Forelimb muscle (tissue), 1 donor: ENCODE data around the gene TGFBR2. TPM values are rescaled to one million over a fixed set of nuclear protein-coding genes. Genes with fewer than 3 reads are reported as not detected.

Source experiments
- DNase-seq: peaks from one replicate; pipeline ENCODE4 v3.0.0-alpha.2; 2013; ENCODE audit warnings: low read depth
- polyA plus RNA-seq: library from polyadenylated mRNA; unstranded; fragments of 120-200 nt; gene quantifications from one replicate; pipeline ENCODE4 v1.2.1, GENCODE V29; 2013; ENCODE audit not compliant: insufficient read length

The TGFBR2 gene
- polyA plus RNA-seq, 1 donor = 52.1 TPM

GRCh38 chr3:30673425-30674341 is 67.3 kb downstream of the TGFBR2 start:
- no peak for DNase-seq

DNA sequence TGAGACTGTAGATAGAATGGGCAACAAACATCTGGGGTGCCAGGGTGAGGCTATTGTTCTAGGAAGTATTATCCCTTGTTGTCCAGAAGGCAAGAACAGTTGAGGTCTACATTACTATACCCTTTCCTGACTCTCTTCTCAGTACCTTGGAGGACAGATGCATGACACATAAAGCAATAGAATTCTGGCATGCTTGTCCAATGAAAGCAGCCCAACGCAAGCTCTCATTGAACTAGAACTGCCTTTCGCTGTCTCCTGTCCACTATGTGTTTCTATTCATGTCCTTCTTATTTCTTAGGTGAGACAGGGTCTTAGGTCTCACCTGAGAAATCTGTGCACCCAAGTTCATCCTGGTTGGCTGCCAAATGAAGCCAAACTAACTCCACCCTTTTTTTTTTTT is 68.6 kb downstream of the TGFBR2 start:
- no peak for DNase-seq

GRCh38 chr3:30675774-30676173 is 69.4 kb downstream of the TGFBR2 start:
- DNase-seq = no peak

- DNase-seq = no peak
These were observed 70.3 kb downstream of the TGFBR2 start for GRCh38 chr3:30676424-30677346.

GRCh38 chr3:30677347-30677685 is 70.9 kb downstream of the TGFBR2 start:
- DNase-seq = no peak

- no peak for DNase-seq
These were observed 72.6 kb downstream of the TGFBR2 start for GRCh38 chr3:30679045-30679444.

GRCh38 chr3:30680789-30681648 is 74.6 kb downstream of the TGFBR2 start:
- peak; percentile 55 for DNase-seq

DNA sequence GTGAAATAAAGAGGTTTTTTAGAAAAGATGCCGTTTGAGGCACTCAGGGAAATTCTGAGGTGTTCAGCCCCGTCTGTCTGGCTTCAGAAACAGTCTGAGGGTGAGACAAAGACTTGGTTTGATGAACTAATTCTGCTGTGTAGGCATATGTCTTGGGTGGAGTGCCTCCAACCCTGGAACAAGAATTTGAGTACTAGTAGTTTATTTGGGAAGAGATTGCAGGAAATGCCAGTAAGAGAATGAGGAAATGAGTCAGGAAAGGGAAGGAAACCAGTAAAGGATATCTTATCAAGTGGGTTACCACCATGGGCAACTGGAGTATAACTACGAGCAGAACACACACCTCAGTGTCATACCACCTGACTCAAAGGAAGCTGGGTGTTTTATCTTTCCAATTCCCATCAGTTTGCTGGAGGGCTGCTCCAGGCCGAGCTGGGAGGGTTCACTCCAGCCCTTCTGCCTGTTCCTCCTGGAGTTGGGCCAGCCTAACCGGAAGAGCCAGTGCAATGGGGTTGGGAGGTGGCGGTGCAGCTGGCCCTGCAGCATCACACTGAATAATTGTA is 75.3 kb downstream of the TGFBR2 start:
- no peak for DNase-seq

- no peak for DNase-seq
These were observed 76.2 kb downstream of the TGFBR2 start for GRCh38 chr3:30682434-30683155.

- no peak for DNase-seq
These were observed 77.4 kb downstream of the TGFBR2 start for GRCh38 chr3:30683769-30684168.

DNA sequence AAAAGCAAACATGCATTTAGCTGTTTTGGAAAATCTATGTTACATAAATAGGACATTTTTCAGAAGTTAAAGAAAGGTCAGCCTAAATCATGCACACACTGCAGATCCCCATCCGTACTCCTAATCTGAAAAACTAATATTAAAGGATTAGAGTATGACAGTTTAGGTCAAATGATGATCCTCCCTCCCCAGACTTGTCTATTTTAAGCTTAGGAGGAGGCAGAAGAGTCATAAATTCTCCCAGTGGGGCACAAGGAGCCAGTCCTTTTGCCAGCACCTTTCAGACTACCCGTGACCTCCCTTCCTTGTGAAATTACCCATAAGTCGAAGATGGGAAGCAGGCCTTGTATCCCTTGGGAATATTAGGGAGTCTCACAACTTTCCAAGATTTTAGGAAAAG is 78.0 kb downstream of the TGFBR2 start:
- DNase-seq = no peak

GRCh38 chr3:30685267-30685667 is 78.9 kb downstream of the TGFBR2 start:
- DNase-seq = no peak

DNA sequence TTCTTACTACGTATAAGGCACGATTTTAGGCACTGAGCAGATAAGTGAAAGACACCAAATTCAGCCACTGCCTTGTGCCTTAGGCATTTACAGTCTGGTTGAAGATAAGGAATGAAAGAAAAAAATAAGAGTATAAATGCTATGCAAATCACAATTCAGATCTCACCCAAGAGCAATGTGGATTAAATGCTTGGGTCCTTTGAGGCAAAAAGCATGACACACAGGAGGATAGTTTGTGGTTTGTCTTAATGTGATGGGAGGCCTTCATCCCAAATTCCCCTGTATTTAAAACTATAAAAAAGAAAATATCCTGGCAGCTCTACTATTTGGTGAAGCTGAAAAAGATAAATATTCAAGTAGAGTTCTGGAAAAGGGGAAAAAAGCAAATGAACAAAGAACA is 79.8 kb downstream of the TGFBR2 start:
- DNase-seq = no peak

DNA sequence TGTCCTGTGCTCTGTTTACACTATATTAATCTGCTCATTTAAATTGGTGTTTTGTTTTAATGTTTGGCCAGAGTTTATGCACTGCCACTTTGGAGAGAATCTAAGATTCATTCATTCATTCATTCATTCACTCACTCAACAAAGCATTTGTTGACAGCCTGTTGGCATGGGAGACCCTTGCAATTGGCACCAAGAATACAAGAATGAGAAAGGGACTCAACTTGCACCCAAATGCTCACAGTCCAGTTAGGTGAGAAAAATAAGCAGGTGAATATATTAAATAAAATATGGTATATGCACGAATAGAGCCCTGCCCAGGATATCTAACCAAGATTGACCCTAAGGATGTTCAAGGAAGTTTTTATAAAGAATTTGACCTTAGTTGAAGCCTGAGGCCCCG is 80.4 kb downstream of the TGFBR2 start:
- DNase-seq = no peak

GRCh38 chr3:30687930-30688570 is 81.6 kb downstream of the TGFBR2 start:
- DNase-seq = no peak

DNA sequence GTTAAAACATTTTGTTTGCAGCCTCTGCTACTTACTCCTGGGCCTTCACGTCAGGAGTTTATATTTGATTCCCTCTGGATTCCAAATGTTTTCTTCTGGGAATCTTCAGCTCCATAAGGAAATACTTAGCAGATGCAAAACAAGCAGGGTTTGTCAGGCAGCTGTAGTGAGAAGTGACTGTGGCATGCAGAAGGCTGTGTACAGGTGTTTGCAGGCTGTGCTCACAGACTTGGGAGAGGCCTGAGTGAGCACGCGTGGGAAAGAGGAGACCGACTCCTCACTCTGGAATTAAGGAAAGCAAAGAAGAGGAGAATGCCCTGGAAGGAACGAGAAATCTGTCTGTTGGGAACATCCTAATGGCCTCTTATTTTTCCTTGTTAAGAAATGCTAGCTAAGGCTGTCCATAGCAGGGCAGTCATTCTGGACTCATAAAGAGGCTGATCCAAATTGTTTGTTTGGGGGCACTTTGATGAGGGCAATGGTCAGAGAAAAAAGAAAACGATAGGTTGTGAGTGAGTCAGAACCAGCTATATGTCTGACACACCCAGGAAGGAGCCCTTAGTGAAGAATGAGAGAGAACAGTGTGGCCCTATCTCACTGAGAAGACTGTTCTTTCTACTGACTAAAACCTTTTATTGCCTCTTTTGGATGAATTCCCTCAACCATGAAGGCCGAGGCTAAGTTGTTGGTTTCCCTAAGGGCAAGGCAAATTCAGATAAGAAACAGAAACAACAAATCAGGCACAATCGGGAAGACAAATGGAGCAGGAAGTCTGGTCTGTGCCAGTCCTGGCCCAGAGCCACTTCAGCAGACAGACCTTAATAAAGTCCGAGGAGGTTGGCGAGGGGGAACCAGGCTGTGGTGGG is 82.6 kb downstream of the TGFBR2 start:
- no peak for DNase-seq

DNA sequence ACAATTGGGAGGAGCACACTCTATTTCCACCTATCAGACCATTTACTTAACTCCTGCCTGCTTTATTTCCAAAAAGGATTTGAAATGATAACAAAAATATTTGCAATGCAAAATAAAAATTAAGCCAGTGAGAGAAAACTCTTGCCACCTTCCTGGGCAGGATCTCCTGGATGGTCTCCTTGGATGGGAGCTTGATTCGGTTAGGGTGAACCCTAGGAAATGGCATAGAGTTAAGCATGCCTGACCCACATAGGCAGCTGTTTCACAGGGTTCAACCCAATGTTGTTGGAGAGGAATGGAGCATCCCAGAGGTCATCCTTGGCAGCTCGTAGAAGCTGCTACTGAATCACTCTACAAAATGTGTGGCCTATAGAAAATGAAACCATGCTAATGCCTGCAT is 83.8 kb downstream of the TGFBR2 start:
- DNase-seq = no peak

- DNase-seq = no peak
These were observed 85.0 kb downstream of the TGFBR2 start for GRCh38 chr3:30691249-30691880.

DNA sequence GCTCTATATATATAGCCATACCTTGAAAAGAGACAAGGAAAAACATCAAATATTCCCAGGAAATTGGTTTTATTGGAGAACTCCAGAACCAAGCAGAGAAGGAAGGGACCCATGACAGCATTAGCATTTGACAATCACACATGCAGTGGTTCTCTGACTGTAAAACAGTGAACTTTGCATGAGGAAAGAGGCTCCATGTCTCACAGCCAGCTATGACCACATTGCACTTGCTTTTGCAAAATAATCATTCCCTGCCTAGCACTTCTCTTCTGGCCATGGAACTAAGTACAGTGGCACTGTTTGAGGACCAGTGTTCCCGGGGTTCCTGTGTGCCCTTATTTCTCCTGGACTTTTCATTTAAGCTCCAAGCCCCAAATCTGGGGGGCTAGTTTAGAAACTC is 85.5 kb downstream of the TGFBR2 start:
- no peak for DNase-seq
